GM19193 (cell line): ENCODE measurements around the gene FGFR3.

Experiments used
- POLR2A ChIP-seq: IDR thresholded peaks from 4 replicates; pipeline ENCODE4 v1.6.1; 2011; ENCODE audit not compliant: insufficient read depth, insufficient read length; ENCODE audit errors: extremely low read depth

Gene FGFR3

DNA sequence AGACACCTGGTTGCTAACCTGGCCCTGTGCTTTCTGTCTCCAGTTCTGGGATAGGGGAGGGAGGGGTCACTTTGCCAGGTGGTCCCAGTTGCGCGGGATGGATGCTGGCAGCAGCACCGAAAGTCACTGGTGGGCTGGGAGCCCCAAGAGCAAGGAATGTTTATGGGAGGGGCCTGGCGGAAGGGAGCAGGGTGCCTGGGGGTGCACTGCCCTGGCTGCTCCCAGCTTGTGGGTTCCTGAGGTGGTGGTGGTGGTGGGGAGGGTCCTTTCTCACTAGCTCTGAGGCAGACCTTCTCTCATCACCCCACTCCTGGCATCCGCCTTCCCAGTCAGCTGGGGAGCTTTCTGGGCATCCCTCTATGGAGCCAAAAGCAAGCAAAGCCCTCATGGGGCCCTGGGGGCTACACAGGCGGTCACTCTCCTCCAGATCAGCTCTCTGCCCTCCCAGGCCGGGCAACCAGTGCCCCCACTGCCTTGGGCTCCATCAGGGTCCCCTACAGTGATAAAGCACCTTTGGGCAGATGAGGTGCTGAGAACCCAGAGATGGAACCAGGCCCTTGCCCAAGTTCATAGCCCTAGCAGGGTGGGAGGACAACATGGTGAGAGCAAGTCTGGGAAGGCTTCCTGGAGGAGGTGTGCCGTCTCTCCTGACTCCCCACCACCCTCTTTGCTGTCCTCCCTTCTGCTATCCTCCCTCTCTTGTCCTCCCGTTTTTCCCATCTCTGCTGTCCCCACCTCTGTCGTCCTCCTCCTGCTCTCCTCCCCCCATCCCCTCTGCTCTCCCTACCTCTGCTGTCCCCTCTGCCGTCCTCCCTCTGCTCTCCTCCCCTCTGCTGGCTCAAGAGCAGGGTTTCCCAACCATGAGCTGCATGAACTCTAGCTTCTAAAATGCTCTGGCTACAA is 16.0 kb downstream of the FGFR3 start:
- TF ChIP-seq POLR2A, result no peak

DNA sequence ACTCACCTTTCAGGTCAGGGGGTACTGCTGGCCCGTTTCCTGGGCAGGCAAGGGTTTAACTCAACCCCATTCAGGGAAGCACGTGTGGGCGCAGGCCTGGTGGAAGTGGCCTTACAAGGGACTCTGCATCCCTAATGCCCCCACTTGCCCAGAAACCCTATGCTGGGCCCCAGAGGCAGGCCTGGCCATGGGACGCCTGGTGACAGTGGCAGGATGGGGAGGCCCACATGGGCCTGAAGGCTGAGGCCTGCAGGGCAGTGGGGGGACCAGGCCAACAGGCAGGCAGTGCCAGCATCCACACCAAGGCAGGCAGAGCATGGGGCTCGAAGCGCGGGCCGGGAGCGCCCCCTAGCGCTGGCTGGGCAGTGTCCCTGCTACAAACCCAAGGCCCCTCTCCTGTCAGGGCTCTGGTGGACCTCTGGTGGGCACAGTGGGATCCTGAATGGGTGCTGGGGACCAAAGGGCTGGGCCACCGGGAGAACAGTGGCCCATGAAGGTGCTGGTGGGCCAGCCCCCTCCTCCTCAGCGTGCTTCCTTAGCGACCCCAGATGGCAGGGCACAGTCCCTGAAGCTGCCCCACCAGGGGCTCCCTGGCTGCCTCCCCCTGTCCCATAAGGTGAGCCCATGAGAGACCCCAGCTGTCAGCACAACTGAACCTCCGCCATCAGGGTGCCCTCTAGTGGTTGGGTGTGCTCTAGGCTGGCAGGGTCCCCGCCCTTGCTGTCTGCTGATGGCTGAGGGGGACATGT is 16.8 kb downstream of the FGFR3 start:
- no peak for TF ChIP-seq POLR2A

- TF ChIP-seq POLR2A, result no peak
Measured at GRCh38 chr4:1810765-1811164, 17.7 kb downstream of the FGFR3 start.

DNA sequence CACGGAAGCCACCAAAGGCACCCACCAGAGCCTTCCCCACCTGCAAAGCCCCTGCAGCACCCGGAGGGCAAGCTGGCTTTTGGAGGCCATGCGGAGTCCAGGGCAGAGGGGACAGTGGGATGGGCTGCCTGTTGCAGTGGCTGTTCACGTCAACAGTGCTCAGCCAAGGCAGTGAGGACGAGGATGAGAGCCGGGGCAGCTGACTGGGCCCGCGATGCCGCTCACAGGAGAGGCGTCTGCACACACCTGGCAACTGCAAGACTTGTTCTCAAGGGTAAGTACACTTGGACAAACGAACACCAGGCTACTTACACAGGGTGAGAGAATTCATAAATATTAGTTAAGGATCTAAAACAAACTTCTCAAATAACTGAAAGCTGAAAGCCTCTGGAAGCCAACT is 19.6 kb downstream of the FGFR3 start:
- no peak for TF ChIP-seq POLR2A

DNA sequence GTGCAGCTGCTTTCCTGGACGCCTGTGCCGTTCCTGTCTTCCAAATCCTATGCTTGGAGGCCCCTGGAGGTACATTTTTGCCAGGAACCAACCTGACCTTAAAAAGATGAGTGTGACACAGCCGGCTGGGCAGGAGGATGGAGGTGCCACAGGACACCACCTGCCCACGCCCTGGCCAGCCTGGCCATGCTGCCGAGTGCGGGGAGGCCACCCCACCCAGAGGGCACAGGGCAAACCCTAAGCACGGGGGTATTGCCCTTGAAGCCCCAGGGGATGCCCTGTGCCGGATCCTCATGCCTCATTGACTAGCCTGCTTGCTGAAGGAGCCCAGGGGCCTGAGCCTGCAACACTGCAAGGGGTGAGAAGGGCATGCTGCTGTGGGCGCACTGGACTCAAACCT is 20.1 kb downstream of the FGFR3 start:
- no peak for TF ChIP-seq POLR2A

- TF ChIP-seq POLR2A, result no peak
Measured at GRCh38 chr4:1813915-1814314, 20.8 kb downstream of the FGFR3 start.

DNA sequence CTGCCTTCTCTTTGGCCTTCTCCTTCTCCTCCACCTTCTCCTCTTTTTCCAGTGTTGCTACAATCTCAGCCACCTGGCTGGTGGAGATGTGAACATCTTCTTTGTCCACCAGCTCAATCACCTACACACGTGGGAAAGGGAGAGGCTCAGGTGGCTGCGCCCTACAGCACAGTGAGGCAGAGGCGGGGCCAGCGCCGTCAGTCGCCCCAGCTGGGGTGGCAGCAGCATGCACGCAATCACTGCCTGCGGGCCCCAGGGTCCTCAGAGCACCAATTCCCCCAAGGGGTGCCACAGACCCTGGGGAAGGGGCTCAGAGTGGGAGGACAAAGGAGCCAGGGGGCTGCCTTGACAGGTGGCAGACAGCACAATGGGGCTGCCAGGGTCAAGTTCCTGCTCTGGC is 21.4 kb downstream of the FGFR3 start:
- TF ChIP-seq POLR2A, result no peak

- no peak for TF ChIP-seq POLR2A
Measured at GRCh38 chr4:1815096-1815996, 22.3 kb downstream of the FGFR3 start.

- TF ChIP-seq POLR2A, result no peak
Measured at GRCh38 chr4:1815997-1816860, 23.1 kb downstream of the FGFR3 start.

DNA sequence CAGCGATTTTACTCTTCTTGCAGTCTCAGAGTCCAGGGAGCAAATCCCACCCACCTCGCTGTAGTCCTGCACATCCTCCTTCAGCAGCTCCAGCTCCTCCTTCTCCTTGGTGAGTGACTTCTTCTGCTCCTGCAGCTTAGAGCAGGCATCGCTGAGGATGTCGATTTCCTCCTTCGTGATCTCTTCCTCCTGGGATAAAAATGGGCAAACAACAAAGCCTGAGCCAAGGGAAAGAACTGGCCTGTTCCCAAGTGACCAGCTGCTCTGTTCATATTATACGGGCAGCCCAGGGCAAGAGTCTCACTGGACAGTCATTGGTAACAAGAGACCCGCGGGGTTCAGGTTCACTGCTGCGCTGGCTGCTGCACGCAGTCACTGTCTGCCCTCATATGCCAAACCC is 26.2 kb downstream of the FGFR3 start:
- TF ChIP-seq POLR2A, result no peak

- no peak for TF ChIP-seq POLR2A
Measured at GRCh38 chr4:1819816-1820215, 26.7 kb downstream of the FGFR3 start.

DNA sequence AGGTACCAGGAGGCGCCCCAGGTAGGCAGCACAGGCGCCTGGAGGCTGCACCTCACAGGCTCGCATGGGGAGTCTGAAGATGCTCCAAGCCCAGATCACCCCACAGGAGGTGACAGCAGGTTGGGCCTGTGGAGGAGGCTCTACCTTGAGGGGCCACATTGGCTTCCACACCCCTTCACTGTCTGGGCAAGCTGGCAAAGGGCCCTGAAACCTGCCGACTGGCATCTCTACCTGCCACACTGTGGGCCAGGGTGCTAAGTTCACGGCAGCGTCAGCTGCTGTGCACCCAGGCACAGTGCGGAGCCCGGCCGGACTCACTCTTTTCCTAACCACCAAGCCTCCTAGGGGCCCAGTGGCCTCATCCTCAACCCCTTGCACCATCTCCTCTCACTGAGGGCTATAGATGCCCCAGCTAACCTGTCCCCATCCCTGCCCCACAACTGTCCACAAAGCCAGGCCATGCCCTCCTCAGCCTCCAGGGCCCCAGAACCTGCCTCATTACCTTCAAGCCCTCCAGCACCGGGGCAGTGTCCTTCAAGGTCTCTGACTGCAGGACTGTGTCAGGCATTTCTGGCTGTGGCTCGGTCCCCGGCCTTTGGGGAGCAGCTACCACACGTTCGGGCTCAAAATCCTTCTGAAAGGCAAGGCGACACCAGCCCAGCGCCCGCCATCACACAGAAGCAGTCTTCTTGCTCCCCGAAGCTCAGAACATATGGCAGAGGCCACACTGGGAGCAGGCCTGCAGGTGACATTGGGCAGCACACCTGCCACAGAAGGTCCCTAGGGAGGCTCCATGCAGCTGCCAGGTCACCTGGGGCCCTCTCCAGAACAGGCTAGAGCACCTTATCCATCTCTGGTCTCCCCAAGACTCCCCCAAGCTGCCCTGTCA is 28.8 kb downstream of the FGFR3 start:
- no peak for TF ChIP-seq POLR2A

DNA sequence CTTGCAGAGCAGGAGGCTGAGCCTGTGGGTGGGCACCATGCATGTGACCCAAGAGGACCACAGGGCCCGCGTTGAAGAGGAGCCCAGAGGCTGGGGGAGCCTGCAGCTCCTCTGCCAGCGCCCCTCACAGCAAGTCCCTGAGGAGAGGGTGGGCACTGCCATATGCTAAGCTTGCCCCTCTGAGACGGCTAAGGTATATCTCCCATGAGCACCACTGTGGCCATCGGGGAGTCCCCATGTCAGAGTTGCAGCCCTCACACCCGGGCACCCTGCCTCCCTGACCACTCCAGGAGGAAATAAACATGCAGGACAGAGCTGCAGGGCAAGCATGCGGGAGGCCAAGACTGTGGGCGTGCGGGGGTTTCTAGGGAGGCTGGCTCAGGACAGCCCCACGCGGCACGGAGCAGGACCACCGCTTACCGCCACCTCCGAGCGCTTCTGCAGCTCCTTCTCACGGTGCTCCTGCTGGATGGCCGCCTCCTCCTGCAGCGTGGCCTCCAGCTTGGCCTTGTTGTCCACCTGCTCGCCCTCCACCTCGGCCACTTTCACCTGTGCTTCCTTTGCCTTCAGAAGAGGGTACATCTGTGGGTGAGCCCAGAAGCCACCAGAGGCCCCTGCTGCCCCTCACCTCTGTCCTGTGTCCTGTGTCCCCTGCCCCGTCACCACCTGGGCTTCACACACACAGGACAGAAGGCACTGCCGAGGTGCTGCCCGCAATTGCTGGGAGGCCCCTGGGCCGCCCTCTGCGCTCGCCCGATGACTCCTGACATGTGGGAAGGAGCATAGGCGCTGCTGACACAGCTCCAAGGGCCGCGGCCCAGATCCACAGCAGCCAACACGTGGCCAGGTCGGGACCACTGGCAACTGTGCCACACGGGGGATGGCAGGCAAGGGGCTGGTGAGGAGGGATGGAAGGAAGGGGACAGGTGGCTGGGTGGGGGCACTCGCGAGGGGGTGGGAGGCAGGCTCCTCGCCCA is 29.8 kb downstream of the FGFR3 start:
- no peak for TF ChIP-seq POLR2A

- TF ChIP-seq POLR2A, result no peak
Measured at GRCh38 chr4:1823545-1823932, 30.4 kb downstream of the FGFR3 start.
